HCT116 (cell line): ENCODE results near the gene CCDC91.

Experiments used
- CTCF ChIP-seq, 3 experiments: fragments of 200-600 bp in 1 of 3; sonication (generic) in 1 of 3; IDR thresholded peaks in 2 of 3; conservative IDR thresholded peaks in 1 of 3; 2 replicates each; pipeline ENCODE4 v1.5.1; 2012 to 2017; ENCODE audit warnings: low read depth in 2 of 3, low read length in 2 of 3, antibody characterized with exemption in 1 of 3, borderline replicate concordance in 1 of 3, control low read depth in 1 of 3, mild to moderate bottlenecking in 1 of 3, mixed read lengths in 1 of 3, mixed run types in 1 of 3, moderate library complexity in 1 of 3; ENCODE audit not compliant: insufficient read depth in 1 of 3
- ELF1 ChIP-seq: IDR thresholded peaks from 2 replicates; pipeline ENCODE4 v1.6.1; 2012; ENCODE audit warnings: low read depth, borderline replicate concordance
- EZH2 ChIP-seq: fragments of 200-600 bp; sonication (generic); IDR thresholded peaks from 2 replicates; pipeline ENCODE4 v1.6.1; 2017; ENCODE audit warnings: antibody characterized with exemption, mixed run types
- EZH2phosphoT487 ChIP-seq: fragments of 200-600 bp; IDR thresholded peaks from 2 replicates; pipeline ENCODE4 v1.6.1; 2018; ENCODE audit warnings: antibody characterized with exemption, borderline replicate concordance
- JUND ChIP-seq: IDR thresholded peaks from 2 replicates; pipeline ENCODE4 v1.6.1; 2012
- POLR2A ChIP-seq: IDR thresholded peaks from 2 replicates; pipeline ENCODE4 v1.7.0; 2011; ENCODE audit warnings: borderline replicate concordance; ENCODE audit not compliant: insufficient read depth, insufficient read length; ENCODE audit errors: extremely low read depth
- POLR2AphosphoS5 ChIP-seq: IDR thresholded peaks from 2 replicates; pipeline ENCODE4 v1.6.1; 2011; ENCODE audit warnings: mild to moderate bottlenecking, low read depth, low read length, moderate library complexity
- RAD21 ChIP-seq: IDR thresholded peaks from 2 replicates; pipeline ENCODE4 v1.6.1; 2012; ENCODE audit warnings: low read depth, mild to moderate bottlenecking
- ZBTB33 ChIP-seq: IDR thresholded peaks from 2 replicates; pipeline ENCODE4 v1.6.1; 2011; ENCODE audit warnings: mild to moderate bottlenecking, low read length, moderate library complexity; ENCODE audit not compliant: insufficient replicate concordance; ENCODE audit errors: extremely low read depth
- TF ChIP-seq, protein P1 (sequence below): IDR thresholded peaks from 2 replicates; pipeline ENCODE4 v1.6.1; 2012; ENCODE audit warnings: low read depth

GRCh38 chr12:28558250-28558649 lies 368.0 kb downstream of the CCDC91 start:
- TF ChIP-seq EZH2 (no peak), POLR2AphosphoS5 (no peak), RAD21 (no peak), JUND (no peak), ELF1 (no peak), POLR2A (no peak), ZBTB33 (no peak), CTCF (IDR thresholded peaks at IDR 0.05 in 2 of 3, conservative IDR thresholded peaks at IDR 0.05 in 1 of 3; ENCODE audit: borderline replicate concordance in 1 of 3, insufficient read depth in 1 of 3, low read depth in 2 of 3, low read length in 2 of 3) (no peak), EZH2phosphoT487 (no peak)
- TF ChIP-seq, protein P1, sequence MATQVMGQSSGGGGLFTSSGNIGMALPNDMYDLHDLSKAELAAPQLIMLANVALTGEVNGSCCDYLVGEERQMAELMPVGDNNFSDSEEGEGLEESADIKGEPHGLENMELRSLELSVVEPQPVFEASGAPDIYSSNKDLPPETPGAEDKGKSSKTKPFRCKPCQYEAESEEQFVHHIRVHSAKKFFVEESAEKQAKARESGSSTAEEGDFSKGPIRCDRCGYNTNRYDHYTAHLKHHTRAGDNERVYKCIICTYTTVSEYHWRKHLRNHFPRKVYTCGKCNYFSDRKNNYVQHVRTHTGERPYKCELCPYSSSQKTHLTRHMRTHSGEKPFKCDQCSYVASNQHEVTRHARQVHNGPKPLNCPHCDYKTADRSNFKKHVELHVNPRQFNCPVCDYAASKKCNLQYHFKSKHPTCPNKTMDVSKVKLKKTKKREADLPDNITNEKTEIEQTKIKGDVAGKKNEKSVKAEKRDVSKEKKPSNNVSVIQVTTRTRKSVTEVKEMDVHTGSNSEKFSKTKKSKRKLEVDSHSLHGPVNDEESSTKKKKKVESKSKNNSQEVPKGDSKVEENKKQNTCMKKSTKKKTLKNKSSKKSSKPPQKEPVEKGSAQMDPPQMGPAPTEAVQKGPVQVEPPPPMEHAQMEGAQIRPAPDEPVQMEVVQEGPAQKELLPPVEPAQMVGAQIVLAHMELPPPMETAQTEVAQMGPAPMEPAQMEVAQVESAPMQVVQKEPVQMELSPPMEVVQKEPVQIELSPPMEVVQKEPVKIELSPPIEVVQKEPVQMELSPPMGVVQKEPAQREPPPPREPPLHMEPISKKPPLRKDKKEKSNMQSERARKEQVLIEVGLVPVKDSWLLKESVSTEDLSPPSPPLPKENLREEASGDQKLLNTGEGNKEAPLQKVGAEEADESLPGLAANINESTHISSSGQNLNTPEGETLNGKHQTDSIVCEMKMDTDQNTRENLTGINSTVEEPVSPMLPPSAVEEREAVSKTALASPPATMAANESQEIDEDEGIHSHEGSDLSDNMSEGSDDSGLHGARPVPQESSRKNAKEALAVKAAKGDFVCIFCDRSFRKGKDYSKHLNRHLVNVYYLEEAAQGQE, result no peak
